ENCODE data around the gene KCTD19.

DNA sequence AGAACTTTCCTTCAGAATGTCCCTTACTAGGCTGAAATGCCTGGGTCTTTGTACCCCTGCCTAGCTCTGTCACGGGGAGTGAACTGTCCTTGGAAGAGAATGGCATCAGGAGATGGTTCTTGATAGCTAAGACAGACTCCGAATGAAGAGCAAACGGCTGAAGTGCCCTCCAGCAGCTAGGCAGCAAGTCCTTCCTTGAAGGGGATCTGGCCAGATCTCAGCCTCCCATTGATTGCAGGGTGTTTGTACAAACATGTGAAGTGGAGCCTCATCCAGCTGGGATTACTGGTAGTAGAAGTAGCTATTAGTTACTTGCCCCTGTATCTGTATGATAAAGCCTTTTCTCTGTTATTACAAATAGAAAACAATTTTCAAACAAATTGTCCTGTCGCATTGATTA is 31.0 kb upstream of the KCTD19 start:
- TF ChIP-seq, protein P1, sequence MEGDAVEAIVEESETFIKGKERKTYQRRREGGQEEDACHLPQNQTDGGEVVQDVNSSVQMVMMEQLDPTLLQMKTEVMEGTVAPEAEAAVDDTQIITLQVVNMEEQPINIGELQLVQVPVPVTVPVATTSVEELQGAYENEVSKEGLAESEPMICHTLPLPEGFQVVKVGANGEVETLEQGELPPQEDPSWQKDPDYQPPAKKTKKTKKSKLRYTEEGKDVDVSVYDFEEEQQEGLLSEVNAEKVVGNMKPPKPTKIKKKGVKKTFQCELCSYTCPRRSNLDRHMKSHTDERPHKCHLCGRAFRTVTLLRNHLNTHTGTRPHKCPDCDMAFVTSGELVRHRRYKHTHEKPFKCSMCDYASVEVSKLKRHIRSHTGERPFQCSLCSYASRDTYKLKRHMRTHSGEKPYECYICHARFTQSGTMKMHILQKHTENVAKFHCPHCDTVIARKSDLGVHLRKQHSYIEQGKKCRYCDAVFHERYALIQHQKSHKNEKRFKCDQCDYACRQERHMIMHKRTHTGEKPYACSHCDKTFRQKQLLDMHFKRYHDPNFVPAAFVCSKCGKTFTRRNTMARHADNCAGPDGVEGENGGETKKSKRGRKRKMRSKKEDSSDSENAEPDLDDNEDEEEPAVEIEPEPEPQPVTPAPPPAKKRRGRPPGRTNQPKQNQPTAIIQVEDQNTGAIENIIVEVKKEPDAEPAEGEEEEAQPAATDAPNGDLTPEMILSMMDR (IDR thresholded peaks at IDR 0.05) = no peak
- no peak for TF ChIP-seq EZH2 (IDR thresholded peaks at IDR 0.05; ENCODE audit: borderline replicate concordance, insufficient read depth, low read depth, low read length, poor library complexity, severe bottlenecking)

All from B cell (primary cell).